Choroid plexus epithelial cell (primary cell): ENCODE measurements around the gene CCDC138.
A peak's percentile ranks its signal among the peaks of the same experiment; 100 is the strongest.

ENCODE experiments used
- DNase-seq: peaks from one replicate; pipeline ENCODE4 v3.0.0-alpha.2; 2010; ENCODE audit warnings: low read depth
- H3K4me3 ChIP-seq: 2 replicates; pipeline ENCODE4 v1.5.1; 2011; ENCODE audit warnings: low read depth, mild to moderate bottlenecking, control low read depth, low read length, moderate library complexity
- CTCF ChIP-seq: conservative IDR thresholded peaks from 2 replicates; pipeline ENCODE4 v1.5.1; 2011; ENCODE audit warnings: low read depth, mild to moderate bottlenecking, control low read depth, inconsistent platforms, low read length, moderate library complexity

Gene CCDC138

GRCh38 chr2:108906403-108907077 lies 120.0 kb downstream of the CCDC138 start:
- H3K4me3 ChIP-seq: no peak overlapping the region
- no peak for DNase-seq
- TF ChIP-seq CTCF: no peak

GRCh38 chr2:108907822-108908712 lies 121.5 kb downstream of the CCDC138 start:
- no peak overlapping the region for H3K4me3 ChIP-seq
- no peak for DNase-seq
- TF ChIP-seq CTCF: no peak

- peak; percentile 5 for DNase-seq
- no peak for TF ChIP-seq CTCF
- H3K4me3 ChIP-seq: no peak overlapping the region
These were observed 122.1 kb downstream of the CCDC138 start for GRCh38 chr2:108908713-108909070.

- H3K4me3 ChIP-seq: no peak overlapping the region
- TF ChIP-seq CTCF: no peak
- no peak for DNase-seq
These were observed 122.8 kb downstream of the CCDC138 start for GRCh38 chr2:108909275-108909823.

- no peak for DNase-seq
- TF ChIP-seq CTCF: no peak
These were observed 123.5 kb downstream of the CCDC138 start for GRCh38 chr2:108910011-108910431.

GRCh38 chr2:108910541-108911396 lies 124.2 kb downstream of the CCDC138 start:
- no peak overlapping the region for H3K4me3 ChIP-seq
- no peak for DNase-seq
- no peak for TF ChIP-seq CTCF

More at GRCh38 chr2:108910011-108910431, 123.5 kb downstream of the CCDC138 start:
- H3K4me3 ChIP-seq: no peak overlapping the region
